NCI-H1436 (cell line): ENCODE measurements around the gene UNC13D.
"Not testable (repeated sequence)": the region's sequence is repeated elsewhere in the genome, so short reads cannot be mapped to it uniquely, and the experiment has no call there.

Experiments
- DNase-seq: peaks from one replicate; lab custom pipeline; 2025; lab: John Stamatoyannopoulos, UW

The UNC13D gene

GRCh38 chr17:75843577-75844529, at the start of gene UNC13D:
Gene UNC13D, minus strand, starts transcription at chr17:75844404. Its CDS starts 67 bp downstream, at chr17:75844337.
- no peak for DNase-seq

DNA sequence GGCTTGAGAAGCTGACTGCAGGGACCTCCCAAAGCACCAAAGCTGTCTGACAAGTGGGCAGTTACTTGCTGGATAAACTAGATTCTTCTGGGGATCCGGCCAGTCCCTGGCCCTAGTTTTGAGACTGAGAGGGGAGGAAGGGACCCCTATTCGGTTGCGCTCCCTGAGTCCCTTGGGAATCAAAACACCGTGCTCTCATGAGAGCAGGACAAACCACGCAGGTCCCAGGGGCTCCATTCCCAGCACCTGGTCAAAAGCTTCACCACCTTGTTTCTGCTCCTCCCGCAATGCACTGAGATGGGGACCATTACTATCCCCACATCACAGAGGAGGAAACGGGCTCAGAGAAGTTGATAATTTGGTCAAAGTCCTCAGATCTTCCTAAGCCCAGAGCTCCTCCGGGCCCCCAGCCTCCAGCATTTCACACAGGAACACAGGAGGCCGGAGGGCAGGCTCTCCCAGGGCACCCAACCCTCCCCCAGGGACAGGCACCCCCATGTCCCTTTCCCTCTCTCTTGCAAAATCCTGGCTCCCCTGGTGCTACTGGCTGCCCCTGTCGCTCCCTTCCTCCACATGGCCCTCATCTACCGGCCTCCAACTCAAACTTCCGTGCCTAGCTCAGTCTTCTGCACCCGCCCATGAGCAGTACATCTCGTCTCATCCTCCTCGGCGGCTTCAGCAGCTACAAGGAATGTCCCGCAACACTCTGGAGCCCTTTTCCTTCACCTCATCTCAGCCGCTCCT, 49.3 kb upstream of the UNC13D start:
- DNase-seq = no peak

GRCh38 chr17:75892556-75893224, 48.5 kb upstream of the UNC13D start:
- DNase-seq = no peak

- no peak for DNase-seq
Measured at GRCh38 chr17:75891605-75892555, 47.7 kb upstream of the UNC13D start.

DNA sequence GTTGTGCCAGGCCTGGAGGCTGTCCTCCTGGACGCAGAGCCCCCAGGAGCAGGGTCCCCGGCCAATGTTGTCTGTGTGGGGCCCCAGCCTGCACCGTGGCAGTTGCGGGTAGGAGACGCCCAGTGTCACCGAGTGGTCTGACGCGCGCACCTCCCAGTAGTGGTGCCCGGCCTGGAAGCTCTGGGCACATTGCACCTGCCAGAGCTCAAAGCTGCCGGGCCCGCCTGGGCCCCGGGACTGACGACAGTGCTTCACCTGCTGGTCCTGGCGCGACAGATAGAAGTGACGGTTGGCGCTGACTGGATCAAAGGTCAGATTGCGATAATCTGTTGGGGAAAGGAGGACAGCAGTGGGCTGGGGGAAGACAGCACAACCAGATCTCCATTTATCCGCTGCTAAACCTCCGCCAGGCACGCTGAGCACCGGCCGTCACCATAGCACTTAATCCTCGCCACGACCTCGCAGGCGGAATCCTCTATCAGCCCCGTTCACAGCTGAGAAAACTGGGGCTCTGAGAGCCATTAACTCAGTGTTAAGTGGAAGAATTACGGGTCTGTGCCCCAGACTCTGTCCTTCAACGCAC, 46.9 kb upstream of the UNC13D start:
- no peak for DNase-seq

DNA sequence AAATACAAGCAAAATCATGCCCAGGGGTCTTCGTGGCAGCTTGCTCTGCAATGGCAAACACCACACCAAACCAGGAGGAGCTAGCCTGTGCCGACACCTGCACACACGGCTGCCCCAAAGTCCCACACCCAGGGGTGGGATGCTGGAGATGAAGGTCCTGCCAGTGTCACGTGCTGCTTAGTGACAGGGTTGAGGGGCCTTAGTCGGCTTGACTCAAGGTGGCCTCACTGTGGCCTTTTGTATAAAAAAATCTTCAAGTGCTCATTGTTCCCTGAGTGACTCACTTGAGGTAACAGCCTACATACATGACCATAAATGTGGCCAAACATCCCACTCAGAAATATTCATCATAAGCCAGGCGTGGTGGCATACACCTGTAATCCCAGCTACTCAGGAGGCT, 45.2 kb upstream of the UNC13D start:
- no peak for DNase-seq

- DNase-seq = no peak
Measured at GRCh38 chr17:75888484-75888883, 44.3 kb upstream of the UNC13D start.

- DNase-seq = not testable (repeated sequence)
Measured at GRCh38 chr17:75885860-75886259, 41.7 kb upstream of the UNC13D start.

DNA sequence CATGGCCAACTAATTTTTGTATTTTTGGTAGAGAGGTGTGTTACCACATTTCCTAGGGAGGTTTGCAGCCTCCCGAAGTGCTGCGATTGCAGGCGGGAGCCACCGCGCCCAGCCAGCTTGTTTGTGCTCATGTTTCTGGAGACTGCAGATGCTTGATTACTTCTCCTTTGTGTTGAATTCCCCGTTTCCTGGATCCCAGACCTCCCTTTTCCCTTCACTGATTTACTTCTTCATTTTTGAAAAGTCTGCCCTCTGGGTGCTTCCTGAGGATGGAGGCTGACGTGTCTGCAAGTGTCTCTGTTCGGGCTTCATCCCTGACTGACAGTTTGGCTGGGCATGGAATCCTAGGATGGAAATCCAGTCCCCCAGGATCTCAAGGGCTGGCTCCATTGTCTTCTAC, 41.2 kb upstream of the UNC13D start:
- DNase-seq = no peak

- DNase-seq = no peak
Measured at GRCh38 chr17:75881678-75882454, 37.7 kb upstream of the UNC13D start.

- DNase-seq = no peak
Measured at GRCh38 chr17:75880266-75880665, 36.1 kb upstream of the UNC13D start.

DNA sequence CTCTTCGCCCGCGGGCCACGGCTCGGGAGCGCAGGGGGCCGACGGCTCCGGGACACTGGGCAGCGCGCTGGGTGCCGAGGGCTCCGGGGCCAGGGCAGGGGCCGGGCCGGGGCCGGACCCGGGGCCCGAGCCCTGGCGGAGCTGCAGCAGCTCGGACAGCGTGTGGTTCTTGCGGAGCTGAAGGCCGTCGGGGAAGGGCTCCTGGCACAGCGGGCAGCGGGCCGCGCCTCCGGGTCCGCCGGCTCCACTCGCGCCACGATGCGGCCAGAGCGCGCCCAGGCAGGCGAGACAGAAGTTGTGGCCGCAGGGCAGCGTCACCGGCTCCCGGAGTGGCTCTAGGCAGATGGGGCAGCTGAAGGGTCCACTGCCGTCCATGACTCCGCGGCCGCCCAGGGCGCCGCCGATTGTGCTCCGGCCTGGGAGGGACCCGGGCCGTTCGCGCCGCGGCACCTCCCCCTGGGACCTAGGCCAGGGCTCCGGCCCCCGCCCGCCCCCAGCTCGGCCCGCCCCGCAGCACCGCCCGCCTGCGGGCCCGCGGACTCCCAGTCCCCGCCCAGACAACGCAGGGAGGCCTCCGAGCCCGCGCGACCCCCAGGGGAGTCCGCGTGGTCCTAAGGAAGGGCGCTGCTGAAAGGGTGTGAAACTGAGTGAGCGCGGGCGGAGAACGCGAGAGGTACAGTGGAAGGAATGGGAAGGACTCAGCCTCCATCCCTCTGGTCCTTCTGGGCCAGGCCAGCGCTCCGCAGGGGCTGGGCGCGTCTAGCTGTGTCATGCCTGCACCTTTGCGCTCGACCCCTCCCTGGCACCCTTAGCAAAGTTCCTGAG, 34.2 kb upstream of the UNC13D start, which contains the start of gene TRIM47:
TRIM47 (minus strand) TSS at position 408 of the 825 bp plus-strand sequence; CDS start at position 375, 33 bp downstream.
- DNase-seq = peak; percentile 52

DNA sequence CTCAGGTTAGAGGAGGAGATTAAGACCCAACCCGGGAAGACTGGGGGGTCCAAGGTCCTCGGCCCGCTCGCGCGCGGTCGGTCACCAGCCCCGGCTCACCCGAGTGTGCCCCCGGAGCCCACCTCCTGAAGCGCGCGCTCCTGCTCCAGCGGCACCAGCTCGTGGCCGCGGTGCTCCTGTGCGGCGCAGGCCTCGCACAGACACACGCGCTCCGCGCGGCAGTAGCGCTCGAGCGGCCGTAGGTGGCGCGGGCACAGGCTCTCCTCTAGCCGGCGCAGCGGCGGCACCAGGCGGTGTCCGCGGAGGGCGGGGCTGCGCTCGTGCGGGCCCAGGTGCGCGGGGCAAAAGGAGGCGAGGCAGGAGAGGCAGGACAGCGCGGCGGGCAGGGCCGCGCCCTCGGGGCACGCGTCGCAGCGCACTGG, 33.6 kb upstream of the UNC13D start:
- peak; percentile 85 for DNase-seq

DNA sequence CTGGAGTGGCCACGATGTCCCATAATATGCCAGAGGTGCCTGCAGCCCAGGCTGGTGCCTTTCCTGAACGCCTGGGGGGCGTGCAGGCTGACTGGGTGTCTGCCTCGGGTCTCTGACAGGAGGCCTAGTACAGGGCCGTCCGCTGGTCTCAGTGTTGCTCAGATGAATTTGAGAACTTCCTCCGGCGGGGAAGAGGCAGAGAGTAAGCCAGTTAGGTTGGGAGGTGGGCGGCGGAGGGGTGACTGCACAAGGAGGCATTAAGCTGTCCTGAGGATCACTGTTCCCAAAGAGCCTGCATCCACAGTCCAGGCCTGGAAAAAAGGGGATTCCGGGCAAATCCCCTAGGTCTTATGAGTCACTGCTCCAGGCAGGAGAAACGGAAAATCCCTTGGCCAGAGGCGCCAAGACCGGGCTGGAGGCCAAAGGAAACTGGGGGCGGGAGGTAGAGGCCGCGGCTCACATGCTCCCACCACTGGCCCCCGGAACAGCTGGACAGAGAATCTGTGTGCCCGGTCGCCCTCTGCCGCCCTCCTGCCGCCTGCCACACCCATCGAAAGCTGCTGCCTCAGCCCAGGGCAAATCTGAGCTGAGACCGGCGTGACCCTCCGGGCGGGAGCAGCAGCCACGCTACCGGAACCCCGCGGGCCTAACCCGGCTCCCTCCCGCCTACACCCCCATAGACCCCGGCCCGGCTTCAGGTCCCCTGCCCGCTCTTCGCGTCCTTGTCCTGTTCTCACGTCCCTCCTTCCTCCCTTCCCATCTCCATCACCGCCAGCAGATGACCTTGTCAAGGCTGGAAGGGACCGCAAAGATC, 32.9 kb upstream of the UNC13D start:
- no peak for DNase-seq

- DNase-seq = peak; percentile 80
Measured at GRCh38 chr17:75876190-75876937, 32.2 kb upstream of the UNC13D start.

DNA sequence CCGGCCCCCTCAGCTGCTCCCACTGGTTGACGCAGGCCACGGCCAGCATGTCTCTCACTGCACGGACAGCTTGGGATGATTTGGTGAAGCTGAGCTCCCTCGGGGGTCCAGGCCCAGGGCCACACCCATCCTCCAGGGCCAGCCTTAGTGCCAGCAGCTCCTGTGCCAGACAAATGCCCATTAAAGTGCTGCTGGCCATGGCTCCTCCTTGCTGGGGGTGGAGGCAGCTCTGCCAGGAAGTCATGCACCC, 31.7 kb upstream of the UNC13D start:
- no peak for DNase-seq

- DNase-seq = peak; percentile 69
Measured at GRCh38 chr17:75875182-75875939, 31.2 kb upstream of the UNC13D start.
